ENCODE measurements around the gene CXCR1.

GRCh38 chr2:218149848-218150440 is 16.8 kb downstream of the CXCR1 start:
- TF ChIP-seq EZH2phosphoT487 (IDR thresholded peaks at IDR 0.05; ENCODE audit: borderline replicate concordance, low read depth) (no peak), POLR2AphosphoS5 (IDR thresholded peaks at IDR 0.05; ENCODE audit: low read depth, low read length) (no peak), YY1 (IDR thresholded peaks at IDR 0.05; ENCODE audit: low read depth) (no peak), CTCF (IDR thresholded peaks at IDR 0.05) (no peak), CHD2 (IDR thresholded peaks at IDR 0.05; ENCODE audit: low read length, partially characterized antibody) (no peak), GATA2 (CRISPR knock-in tag; IDR thresholded peaks at IDR 0.05) (no peak)
- TF ChIP-seq, protein P1, sequence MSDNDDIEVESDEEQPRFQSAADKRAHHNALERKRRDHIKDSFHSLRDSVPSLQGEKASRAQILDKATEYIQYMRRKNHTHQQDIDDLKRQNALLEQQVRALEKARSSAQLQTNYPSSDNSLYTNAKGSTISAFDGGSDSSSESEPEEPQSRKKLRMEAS (IDR thresholded peaks at IDR 0.05; ENCODE audit: low read depth) = no peak

Measured in SK-N-SH (cell line).